Activated CD4-positive, alpha-beta memory T cell treated with anti-CD3 and anti-CD28 coated beads for 36 hours (primary cell): ENCODE results near the gene RERG. TPM values are rescaled to one million over a fixed set of nuclear protein-coding genes. Genes with fewer than 3 reads are reported as not detected.
"Not testable (repeated sequence)": the region's sequence is repeated elsewhere in the genome, so short reads cannot be mapped to it uniquely, and the experiment has no call there.

ENCODE experiments used
- CTCF ChIA-PET: fragments of 350-600 bp; sonication (Branson Sonifier 250); formaldehyde crosslinking; loops from one replicate; lab custom pipeline; 2021; ENCODE audit warnings: antibody characterized with exemption, inconsistent platforms; lab: Charles Lee
- POLR2A ChIA-PET: fragments of 350-600 bp; sonication (Branson Sonifier 250); formaldehyde crosslinking; loops from one replicate; lab custom pipeline; 2021; ENCODE audit warnings: antibody characterized with exemption; lab: Charles Lee
- DNase-seq: peaks from one replicate; pipeline ENCODE4 v3.0.0-alpha.2; 2020
- H3K27ac Mint-ChIP-seq: one replicate; pipeline ENCODE4 v1.8.0; 2021; ENCODE audit warnings: mixed read lengths
- H3K27me3 Mint-ChIP-seq: one replicate; pipeline ENCODE4 v1.8.0; 2021; ENCODE audit warnings: mixed read lengths
- H3K36me3 Mint-ChIP-seq: one replicate; pipeline ENCODE4 v1.8.0; 2021; ENCODE audit warnings: mixed read lengths
- H3K4me1 Mint-ChIP-seq: one replicate; pipeline ENCODE4 v1.8.0; 2021; ENCODE audit warnings: low read depth, mixed read lengths
- H3K4me3 Mint-ChIP-seq: one replicate; pipeline ENCODE4 v1.8.0; 2021; ENCODE audit warnings: mild to moderate bottlenecking, mixed read lengths
- H3K9me3 Mint-ChIP-seq: one replicate; pipeline ENCODE4 v1.8.0; 2021; ENCODE audit warnings: mixed read lengths
- intact Hi-C: fragments of 100-400 bp; cut with micrococcal nuclease; formaldehyde crosslinking; loops from one replicate; pipeline ENCODE4 v1.15.1; 2023
- total RNA-seq, 2 experiments: library from RNA; stranded (reverse); gene quantifications; one replicate each; pipeline ENCODE4 v1.2.3, GENCODE V29; 2021

RERG gene
- total RNA-seq, 2 experiments from 2014 or later, result not detected

DNA sequence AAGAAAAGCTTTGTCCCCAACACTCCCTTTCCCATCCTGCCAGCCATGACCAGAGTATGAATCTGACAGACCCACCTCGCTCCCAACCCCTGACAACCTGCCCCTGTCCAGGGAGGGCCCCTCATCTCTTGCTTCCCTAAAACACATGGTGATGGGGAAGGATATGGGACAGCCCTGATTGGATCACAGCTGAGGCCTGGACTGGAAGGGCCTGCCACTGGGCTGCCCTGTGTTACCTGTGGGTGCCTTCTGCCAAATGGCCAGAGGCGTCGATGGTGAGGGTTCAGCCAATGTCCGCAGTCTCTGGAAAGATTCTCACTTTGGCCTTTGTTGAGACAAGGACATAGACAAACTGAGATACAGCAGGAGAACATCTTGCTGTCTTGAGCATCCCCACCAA lies 13.3 kb upstream of the RERG start:
- intact Hi-C loops, result no loop called here
- Mint-ChIP-seq H3K36me3 (no peaks in the 10 kb centered on the region), H3K4me3 (no peak overlapping the region), H3K4me1 (no peaks in the 10 kb centered on the region), H3K9me3 (no peaks in the 10 kb centered on the region), H3K27ac (no peak overlapping the region), H3K27me3 (peaks cover 14% of the 10 kb centered on the region)
- no peak for DNase-seq
- CTCF ChIA-PET, result no interaction called here
- POLR2A ChIA-PET, result no interaction called here

- no peak for DNase-seq
- intact Hi-C loops, result no loop called here
- Mint-ChIP-seq H3K27me3 (peaks cover 17% of the 10 kb centered on the region), H3K27ac (no peak overlapping the region), H3K36me3 (no peaks in the 10 kb centered on the region), H3K4me1 (no peaks in the 10 kb centered on the region), H3K4me3 (no peak overlapping the region), H3K9me3 (no peaks in the 10 kb centered on the region)
- CTCF ChIA-PET, result interaction anchor here (4.5 kb wide), 1 partner anchor 13 kb away, joined by 37 read pairs; the partner anchor contains the start of gene RERG
- POLR2A ChIA-PET, result no interaction called here
Observed at GRCh38 chr12:15234011-15234410, 12.8 kb upstream of the RERG start.

GRCh38 chr12:15232959-15233358 lies 11.7 kb upstream of the RERG start:
- no peak for DNase-seq
- no peaks in the 10 kb centered on the region for H3K4me1 Mint-ChIP-seq
- ChIA-PET POLR2A (no interaction called here), CTCF (interaction anchor here (1.0 to 4.5 kb wide), 2 partner anchors 10 to 12 kb away, joined by 3 to 37 read pairs; partner anchors contain the start of gene RERG)
- H3K9me3 Mint-ChIP-seq, result no peaks in the 10 kb centered on the region
- H3K27me3 Mint-ChIP-seq, result peaks cover 16% of the 10 kb centered on the region
- H3K4me3 Mint-ChIP-seq, result no peak overlapping the region
- intact Hi-C loops, result no loop called here
- no peaks in the 10 kb centered on the region for H3K36me3 Mint-ChIP-seq
- no peak overlapping the region for H3K27ac Mint-ChIP-seq

DNA sequence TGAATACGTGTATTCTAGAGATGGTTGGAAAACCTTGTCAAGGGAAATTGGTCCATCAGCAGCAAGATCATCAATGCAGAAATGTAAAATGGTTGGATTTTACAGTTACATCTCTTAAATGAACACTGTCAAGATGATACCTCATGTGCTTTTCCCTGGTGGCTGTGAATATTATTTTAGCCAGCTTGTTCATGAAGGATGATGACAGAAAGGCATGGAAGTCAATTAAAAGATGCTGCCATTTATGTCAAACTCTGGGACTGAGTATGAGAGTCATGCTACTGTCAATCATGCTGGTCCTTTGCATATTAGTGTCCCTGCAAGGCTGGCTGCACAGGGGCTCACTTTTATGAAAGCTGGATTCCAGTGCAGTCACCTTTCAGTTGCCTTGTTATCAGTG lies 10.3 kb upstream of the RERG start:
- DNase-seq, result no peak
- Mint-ChIP-seq H3K4me3 (no peak overlapping the region), H3K27ac (no peak overlapping the region), H3K36me3 (no peaks in the 10 kb centered on the region), H3K9me3 (no peaks in the 10 kb centered on the region), H3K4me1 (no peaks in the 10 kb centered on the region), H3K27me3 (peaks cover 20% of the 10 kb centered on the region)
- POLR2A ChIA-PET, result no interaction called here
- CTCF ChIA-PET, result interaction anchor here (4.5 kb wide), 1 partner anchor 11 kb away, joined by 37 read pairs; the partner anchor contains the start of gene RERG
- intact Hi-C loops, result no loop called here

DNA sequence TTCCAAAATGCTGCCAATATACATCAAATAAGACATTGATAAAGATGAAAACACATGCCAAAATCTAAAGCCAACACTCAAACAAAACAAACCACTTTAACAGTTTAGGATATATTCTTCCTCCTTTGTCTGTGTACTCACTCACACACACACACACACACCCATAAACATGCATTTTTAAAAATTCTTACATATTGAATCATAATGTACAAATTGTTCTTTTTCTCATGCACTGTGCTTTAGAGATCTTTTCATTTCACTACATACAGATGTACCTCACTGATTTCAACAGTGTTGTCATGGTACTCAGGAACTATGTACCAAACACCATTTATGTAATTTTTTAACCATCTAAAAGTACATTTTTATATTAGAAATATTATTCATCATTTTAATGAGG lies 9.5 kb upstream of the RERG start:
- H3K4me3 Mint-ChIP-seq, result no peak overlapping the region
- ChIA-PET CTCF (interaction anchor here (0.6 to 4.5 kb wide), 3 partner anchors 10 to 39 kb away, joined by 3 to 37 read pairs (median 4); partner anchors contain the start of gene RERG), POLR2A (no interaction called here)
- peaks cover 17% of the 10 kb centered on the region for H3K27me3 Mint-ChIP-seq
- no peaks in the 10 kb centered on the region for H3K36me3 Mint-ChIP-seq
- no peak for DNase-seq
- H3K4me1 Mint-ChIP-seq, result no peaks in the 10 kb centered on the region
- H3K27ac Mint-ChIP-seq, result no peak overlapping the region
- no peaks in the 10 kb centered on the region for H3K9me3 Mint-ChIP-seq
- intact Hi-C loops, result no loop called here

DNA sequence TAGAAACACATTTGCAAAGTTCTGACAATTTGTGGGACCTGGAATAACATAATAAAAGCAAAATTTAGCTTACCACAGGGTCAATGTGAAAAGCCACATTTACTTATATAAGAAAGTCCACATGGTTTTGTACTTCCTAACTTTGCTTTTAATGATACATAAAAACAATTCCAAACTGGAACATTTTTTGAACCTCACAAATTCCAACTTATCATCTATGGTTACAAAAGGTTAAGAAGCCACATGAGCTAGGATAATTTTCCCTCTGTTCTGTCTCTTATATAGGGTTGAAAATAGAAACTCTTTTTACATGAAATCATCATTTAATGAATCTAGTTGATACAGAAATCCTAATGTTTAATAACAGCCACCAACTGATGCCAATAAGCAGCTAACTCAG lies 8.9 kb upstream of the RERG start:
- Mint-ChIP-seq H3K27ac (no peak overlapping the region), H3K4me3 (no peak overlapping the region), H3K4me1 (no peaks in the 10 kb centered on the region), H3K9me3 (no peaks in the 10 kb centered on the region), H3K36me3 (no peaks in the 10 kb centered on the region), H3K27me3 (peaks cover 19% of the 10 kb centered on the region)
- ChIA-PET CTCF (interaction anchor here (0.6 to 4.5 kb wide), 3 partner anchors 9 to 39 kb away, joined by 3 to 37 read pairs (median 4); partner anchors contain the start of gene RERG), POLR2A (no interaction called here)
- no peak for DNase-seq
- intact Hi-C loops, result no loop called here

- POLR2A ChIA-PET, result no interaction called here
- intact Hi-C loops, result loop anchor here (1.0 to 5.0 kb wide), 3 partner anchors 42 to 355 kb away; no protein-coding TSS in a partner anchor
- H3K9me3 Mint-ChIP-seq, result no peaks in the 10 kb centered on the region
- no peaks in the 10 kb centered on the region for H3K4me1 Mint-ChIP-seq
- peak; percentile 43 for DNase-seq
- no peaks in the 10 kb centered on the region for H3K36me3 Mint-ChIP-seq
- H3K4me3 Mint-ChIP-seq, result no peak overlapping the region
- no peak overlapping the region for H3K27ac Mint-ChIP-seq
- H3K27me3 Mint-ChIP-seq, result peaks cover 27% of the 10 kb centered on the region
- CTCF ChIA-PET, result no interaction called here
Observed at GRCh38 chr12:15227004-15227679, 5.9 kb upstream of the RERG start.

GRCh38 chr12:15225863-15226218 lies 4.6 kb upstream of the RERG start:
- H3K36me3 Mint-ChIP-seq, H3K9me3 Mint-ChIP-seq, POLR2A ChIA-PET, H3K4me3 Mint-ChIP-seq, H3K4me1 Mint-ChIP-seq, H3K27ac Mint-ChIP-seq, DNase-seq: not testable (repeated sequence)
- CTCF ChIA-PET, result interaction anchor here (1.3 kb wide), 1 partner anchor 43 kb away, joined by 5 read pairs; no protein-coding TSS in a partner anchor
- H3K27me3 Mint-ChIP-seq, result peaks cover 29% of the 10 kb centered on the region
- intact Hi-C loops, result loop anchor here (5.0 kb wide), 1 partner anchor 356 kb away; no protein-coding TSS in a partner anchor

GRCh38 chr12:15225136-15225862 lies 4.1 kb upstream of the RERG start:
- POLR2A ChIA-PET, result no interaction called here
- Mint-ChIP-seq H3K4me3 (no peak overlapping the region), H3K9me3 (no peaks in the 10 kb centered on the region), H3K36me3 (no peaks in the 10 kb centered on the region), H3K27ac (no peak overlapping the region), H3K4me1 (no peaks in the 10 kb centered on the region), H3K27me3 (peaks cover 33% of the 10 kb centered on the region)
- no peak for DNase-seq
- intact Hi-C loops, result loop anchor here (5.0 kb wide), 1 partner anchor 357 kb away; no protein-coding TSS in a partner anchor
- CTCF ChIA-PET, result interaction anchor here (1.3 kb wide), 1 partner anchor 44 kb away, joined by 5 read pairs; no protein-coding TSS in a partner anchor

DNA sequence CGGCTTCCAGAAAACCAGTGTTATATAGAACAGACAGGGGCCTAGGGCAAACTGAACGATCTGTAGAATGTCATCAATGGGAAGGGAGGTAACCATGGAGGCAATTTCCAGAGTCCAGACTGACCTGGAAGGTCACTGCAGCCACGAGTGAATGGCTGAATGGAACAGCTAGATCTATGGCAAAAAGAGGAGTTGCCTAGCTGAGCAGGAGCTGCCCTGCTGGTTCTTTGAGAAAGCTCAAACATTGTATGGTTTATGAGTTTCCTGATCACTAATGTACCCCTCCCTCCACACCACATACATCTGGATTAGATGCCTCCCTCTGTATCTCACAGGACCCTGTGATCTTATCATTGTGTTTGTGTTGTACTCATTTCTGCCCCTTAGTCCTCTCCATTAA lies 1.0 kb upstream of the RERG start:
- ChIA-PET CTCF (interaction anchor here (1.1 to 4.3 kb wide), 18 partner anchors 9 to 498 kb away, joined by 3 to 47 read pairs (median 10); no protein-coding TSS in a partner anchor), POLR2A (no interaction called here)
- no peaks in the 10 kb centered on the region for H3K9me3 Mint-ChIP-seq
- no peaks in the 10 kb centered on the region for H3K4me1 Mint-ChIP-seq
- H3K36me3 Mint-ChIP-seq, result no peaks in the 10 kb centered on the region
- no peak for DNase-seq
- peaks cover 22% of the 10 kb centered on the region for H3K27me3 Mint-ChIP-seq
- H3K4me3 Mint-ChIP-seq, result no peak overlapping the region
- intact Hi-C loops, result loop anchor here (2.0 kb wide), 1 partner anchor 41 kb away; no protein-coding TSS in a partner anchor
- no peak overlapping the region for H3K27ac Mint-ChIP-seq

GRCh38 chr12:15220451-15220850 lies 766 bp downstream of the RERG start:
- H3K9me3 Mint-ChIP-seq, result no peaks in the 10 kb centered on the region
- H3K4me3 Mint-ChIP-seq, result no peak overlapping the region
- ChIA-PET CTCF (interaction anchor here (0.7 to 4.3 kb wide), 22 partner anchors 8 to 504 kb away, joined by 3 to 47 read pairs (median 6); no protein-coding TSS in a partner anchor), POLR2A (no interaction called here)
- no peaks in the 10 kb centered on the region for H3K36me3 Mint-ChIP-seq
- H3K27me3 Mint-ChIP-seq, result peaks cover 14% of the 10 kb centered on the region
- no peak for DNase-seq
- H3K4me1 Mint-ChIP-seq, result no peaks in the 10 kb centered on the region
- intact Hi-C loops, result loop anchor here (2.0 kb wide), 3 partner anchors 224 to 498 kb away; no protein-coding TSS in a partner anchor
- no peak overlapping the region for H3K27ac Mint-ChIP-seq

DNA sequence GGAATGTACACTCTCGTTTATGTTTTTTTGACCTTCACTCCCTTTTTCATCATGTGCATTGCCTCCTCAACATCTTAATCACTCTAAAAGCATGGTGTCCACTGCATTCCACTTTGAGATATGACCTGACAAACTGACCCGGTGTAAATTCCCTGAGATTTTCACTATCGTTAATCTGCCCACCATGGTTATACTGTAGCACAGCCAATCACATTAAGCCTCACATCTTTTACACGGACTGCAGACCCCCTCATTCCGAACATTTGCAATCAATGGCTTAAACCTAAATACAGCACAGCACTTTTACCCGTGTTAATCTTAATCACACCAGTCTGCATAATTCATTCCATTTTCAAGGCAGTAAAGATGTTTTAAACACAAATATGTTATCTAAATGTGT lies 2.4 kb downstream of the RERG start:
- Mint-ChIP-seq H3K4me3 (no peak overlapping the region), H3K9me3 (no peaks in the 10 kb centered on the region), H3K27me3 (peaks cover 12% of the 10 kb centered on the region), H3K36me3 (no peaks in the 10 kb centered on the region), H3K4me1 (no peaks in the 10 kb centered on the region), H3K27ac (no peak overlapping the region)
- ChIA-PET POLR2A (no interaction called here), CTCF (interaction anchor here (0.6 to 0.7 kb wide), 4 partner anchors 12 to 1053 kb away, joined by 3 read pairs; no protein-coding TSS in a partner anchor)
- DNase-seq, result no peak
- intact Hi-C loops, result no loop called here
